Endometrium (tissue), 2 donors: ENCODE data around the gene KRT16.
"Not testable (repeated sequence)": the region's sequence is repeated elsewhere in the genome, so short reads cannot be mapped to it uniquely, and the experiment has no call there.

Experiments
- FAIRE-seq: peaks from 2 replicates; lab custom pipeline; 2012; peaks lifted over from hg19 to GRCh38; lab: Jason Lieb, UNC
- donor health status: control.
- donor health status: control.

Gene KRT16

DNA sequence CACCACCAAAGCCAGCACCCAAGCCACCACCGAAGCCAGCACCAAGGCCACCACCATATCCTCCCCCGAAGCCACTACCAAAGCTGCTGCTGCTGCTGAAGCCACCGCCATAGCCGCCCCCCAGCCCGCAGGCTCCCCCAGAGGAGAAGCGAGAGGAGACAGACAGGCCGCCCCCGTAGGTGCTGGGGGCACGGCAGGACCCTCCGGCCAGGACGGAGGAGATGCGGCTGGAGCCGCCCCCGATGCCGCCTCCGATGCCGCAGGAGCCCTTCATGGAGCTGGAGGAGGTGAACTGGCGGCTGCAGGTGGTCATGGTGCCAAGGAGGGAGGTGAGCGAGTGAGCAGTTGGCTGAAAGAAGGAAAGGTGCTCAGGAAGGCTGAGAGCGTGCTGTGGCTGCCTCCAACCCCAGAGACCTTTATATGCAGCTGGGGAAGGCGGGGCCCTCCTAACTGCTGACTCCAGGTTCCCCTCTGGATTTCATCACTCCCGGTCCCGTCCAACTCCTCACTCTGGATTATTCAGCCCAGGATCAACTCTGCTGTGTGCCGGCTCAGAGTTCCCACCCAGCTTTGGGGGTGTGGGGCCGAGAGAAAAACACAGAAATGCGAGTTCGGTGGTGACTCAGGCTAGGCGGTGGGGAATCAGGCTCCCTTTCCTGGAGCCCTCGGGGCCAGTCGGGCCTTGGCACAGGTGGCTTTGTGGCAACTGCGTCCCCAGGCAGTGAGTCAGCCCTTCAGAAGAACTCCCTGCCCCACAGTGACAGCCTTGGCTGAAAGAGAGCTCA lies at the start of gene KRT16:
Gene KRT16 (minus strand): TSS at position 392 of the 785 bp plus-strand sequence. CDS start 79 bp downstream, at position 313.
- not testable (repeated sequence) for FAIRE-seq

DNA sequence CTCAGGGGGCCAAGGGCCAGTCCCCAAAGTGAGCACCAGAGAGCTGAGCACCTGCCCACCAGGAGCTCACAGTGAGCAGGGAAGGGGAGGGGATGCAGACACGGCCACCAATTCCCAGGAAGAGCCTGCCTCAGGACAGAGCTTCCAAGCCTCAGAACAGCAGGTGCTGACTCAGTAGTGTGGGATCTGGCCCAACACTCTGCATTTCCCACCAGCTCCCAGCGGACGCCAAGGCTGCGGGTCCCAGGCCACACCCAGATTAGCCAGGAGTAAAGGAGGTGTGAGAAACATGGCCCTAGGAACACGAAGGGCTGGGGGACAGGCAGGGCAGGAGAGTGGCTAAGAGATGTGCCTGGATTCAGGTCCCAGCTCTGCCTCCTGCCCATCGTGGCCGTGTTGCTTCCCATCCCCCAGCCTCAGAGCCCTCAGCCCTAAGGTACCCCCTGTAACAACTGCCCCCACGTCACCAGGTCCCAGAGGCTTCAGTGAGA lies 47.7 kb upstream of the KRT16 start:
- FAIRE-seq, result no peak

DNA sequence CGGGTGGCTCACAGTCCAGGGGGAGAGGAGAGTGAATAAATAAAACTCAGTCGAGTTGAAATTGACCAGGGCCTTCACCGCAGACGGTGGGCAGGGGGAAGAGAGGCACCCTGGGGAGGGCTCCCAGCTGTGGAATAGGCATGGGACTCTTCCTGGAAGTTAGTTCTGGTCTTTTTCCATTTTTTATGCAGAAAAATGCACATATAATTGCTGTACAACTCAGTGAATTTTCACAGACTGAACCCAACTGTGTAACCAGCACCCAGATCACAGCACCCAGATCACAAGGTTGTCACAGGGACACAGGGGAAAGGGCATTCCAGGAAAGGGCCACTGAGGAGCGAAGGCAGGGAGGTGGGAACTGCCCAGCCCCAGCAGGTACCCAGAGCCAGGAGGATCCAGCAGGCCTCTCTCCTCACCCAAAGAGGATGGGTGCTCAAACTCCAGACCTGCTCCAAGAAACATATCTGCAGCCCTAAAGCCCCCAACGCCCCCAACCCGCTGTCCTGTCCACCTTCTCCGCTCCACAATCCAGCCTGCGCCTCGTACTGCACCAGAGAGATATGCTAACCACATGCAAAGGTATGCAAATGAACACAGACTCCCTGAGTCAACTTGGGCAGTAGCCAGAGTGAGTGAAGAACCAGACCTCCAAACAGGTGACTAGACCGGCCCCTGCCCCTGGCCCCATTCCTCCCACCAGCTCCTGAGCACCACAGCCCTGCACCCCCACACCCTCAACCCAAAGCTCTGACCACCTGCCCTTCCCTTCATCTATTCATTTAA lies 47.1 kb upstream of the KRT16 start:
- FAIRE-seq, result no peak

DNA sequence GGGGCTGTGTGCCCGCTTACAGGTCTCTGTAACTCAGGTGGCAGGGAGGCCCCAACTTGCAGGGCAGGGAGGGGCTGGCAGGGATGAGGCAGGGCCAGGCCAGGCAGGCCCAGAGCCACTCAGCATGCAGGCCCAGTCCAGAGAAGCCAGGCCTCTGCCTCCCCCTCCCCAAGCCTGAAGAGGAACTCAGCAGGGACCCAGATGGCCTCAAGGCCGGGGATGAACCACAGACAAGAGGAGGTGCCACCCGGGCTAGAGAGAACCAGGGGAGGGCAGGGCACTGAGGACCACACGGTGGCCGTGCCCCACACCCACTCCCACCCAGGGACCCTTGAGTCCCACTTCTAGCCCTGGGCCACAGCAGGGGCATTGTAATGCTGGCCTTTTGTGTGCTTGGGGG lies 46.3 kb upstream of the KRT16 start:
- no peak for FAIRE-seq

DNA sequence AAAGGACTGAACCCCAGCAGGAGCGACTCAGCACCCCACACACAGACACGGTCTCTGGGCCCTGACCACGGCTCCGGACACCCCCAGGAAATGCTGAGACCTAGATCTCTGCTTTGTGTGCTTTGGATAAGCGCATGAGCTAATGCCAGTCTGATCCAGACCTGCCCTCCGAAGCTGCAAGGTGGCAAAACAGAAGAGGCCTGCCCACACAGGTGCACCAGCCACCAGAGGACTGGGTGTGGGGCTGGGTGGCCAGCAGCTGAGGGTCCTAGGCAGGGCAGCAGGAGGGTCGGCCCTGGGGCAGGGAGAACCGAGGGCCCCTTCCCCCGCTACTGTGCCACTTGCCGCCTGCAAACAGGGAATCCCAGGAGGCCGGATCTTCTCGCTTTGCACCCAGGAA lies 45.4 kb upstream of the KRT16 start:
- no peak for FAIRE-seq

DNA sequence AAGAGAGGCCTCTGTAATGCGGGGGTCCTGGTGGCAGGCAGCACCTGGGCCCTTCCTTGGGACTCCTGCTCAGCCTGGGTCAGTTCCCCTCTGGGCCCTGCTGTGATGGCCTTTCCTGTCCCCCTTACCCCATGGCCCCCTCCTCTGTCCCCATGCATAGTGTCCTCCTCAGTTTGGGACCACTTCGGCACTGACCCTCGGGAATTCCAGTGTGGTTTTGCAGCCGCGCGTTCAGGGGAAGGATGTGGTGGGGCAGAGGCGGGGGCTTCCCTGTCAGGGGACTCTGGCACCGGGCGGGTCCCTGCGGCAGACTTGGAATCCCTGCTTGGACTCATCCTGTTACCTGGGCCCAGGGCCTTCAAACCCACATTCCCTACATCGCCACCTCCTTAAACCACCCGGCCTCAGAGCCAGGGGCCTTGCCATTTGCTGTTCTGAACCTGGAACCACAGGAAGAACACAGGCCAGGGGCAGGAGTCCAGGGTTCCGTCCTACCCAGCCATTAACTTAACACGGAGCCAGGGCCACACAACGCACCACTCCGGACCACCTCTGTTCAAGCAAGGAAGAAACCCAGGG lies 44.7 kb upstream of the KRT16 start:
- no peak for FAIRE-seq

DNA sequence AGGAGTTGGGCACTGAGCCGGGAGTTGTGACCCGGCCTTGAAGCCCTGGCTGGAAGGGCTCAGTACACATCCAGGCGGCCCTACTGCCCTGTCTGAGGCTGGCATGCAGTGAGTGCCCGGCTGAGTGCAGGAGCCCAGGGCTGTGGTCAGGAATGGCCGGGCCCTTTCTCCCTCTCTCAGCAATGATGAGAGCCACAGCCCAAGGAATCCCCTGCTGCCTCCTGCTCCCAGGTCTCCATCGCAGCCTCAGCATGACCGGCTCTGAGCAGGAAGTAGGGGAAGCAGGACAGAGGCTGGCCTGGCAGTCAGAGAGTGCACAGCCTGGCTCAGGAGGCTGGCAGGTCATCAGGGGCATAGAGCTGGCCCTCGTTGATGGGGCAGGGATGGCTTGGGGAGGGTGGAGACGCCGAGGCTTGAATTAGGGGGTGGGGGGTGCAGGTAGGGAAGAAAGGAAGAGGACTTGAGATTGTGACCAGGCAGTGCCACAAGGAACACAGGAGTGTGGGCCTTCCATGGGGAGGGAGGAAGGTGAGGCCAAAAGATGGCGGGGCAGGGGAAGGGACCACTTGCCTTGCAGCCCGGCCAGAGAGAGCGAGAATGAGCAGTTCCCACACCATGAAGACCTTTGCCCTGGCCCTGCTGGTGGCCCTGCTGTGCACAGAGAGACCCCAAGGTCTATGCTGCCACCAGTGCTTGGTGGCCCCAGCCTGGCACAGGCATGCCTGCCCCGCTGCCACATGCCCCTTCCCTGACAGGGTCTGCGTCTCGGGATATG lies 43.9 kb upstream of the KRT16 start:
- no peak for FAIRE-seq

DNA sequence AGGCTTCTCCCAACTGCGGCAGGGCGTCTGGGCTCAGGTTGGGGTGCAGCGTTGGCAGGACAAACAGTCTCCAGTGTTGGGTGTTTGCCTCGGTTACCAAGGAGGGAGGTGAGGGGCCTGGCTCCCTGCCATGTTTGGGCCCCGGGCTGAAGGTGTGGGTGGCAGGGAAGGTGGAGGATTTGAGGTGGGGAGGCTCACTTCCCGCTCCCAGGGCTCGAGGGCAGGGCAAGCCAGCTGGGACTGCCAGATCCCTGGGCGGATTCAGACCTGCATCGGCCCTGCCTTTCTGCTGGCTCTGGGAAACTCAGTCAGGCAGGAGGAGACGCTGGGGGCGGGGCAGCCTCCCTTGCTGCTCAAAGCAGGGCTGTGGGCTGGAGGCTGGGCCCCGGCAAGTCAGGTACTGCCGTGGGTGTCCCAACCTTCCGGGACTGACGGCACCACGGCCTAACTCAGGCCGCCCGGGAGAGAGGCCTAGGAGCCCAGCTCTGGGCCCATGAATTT lies 43.1 kb upstream of the KRT16 start:
- FAIRE-seq, result no peak

DNA sequence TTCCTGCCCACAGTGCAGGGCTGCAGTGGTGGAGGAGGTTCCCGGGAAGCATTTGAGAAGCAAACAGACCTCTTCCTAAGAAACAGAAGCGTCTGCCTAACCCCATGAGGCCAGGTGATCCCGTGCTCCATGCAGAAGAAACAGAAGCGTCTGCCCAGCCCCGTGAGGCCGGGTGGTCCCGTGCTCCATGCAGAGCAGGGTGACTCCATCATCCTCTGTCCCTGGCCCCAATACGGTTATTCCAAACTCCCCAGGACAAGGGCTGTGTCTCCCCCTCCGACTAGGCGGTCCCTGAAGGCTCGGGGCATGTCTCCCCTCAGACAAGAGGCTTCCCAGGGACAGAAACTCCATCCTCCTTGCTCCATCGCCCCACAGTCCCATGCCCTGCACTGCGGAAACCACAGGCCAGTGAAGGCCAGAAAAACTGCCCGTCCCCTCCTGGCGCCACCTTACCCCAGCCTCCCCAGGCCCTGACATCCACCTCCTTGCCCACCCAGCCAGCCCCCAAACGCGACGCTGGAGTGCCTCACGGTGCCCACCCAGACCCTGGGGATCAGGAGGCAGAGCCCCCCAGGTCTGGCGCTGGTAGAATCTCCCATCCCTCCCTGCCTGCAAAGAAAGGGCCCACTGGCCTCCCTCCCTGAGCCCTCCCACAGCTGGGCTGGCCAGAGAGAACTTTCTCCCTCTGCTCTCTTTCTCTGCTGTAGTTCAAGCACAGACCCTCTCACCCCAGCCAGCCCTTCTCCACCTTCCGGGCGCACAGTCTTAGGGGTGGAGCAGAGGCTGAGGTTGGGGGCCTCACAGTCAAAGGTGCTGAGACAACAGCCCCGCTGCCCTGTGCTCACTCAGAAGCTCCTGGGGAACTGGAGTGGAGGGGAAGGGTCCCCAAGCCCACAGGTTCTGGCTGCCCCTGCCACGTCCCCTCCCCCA lies 42.4 kb upstream of the KRT16 start:
- FAIRE-seq, result no peak

DNA sequence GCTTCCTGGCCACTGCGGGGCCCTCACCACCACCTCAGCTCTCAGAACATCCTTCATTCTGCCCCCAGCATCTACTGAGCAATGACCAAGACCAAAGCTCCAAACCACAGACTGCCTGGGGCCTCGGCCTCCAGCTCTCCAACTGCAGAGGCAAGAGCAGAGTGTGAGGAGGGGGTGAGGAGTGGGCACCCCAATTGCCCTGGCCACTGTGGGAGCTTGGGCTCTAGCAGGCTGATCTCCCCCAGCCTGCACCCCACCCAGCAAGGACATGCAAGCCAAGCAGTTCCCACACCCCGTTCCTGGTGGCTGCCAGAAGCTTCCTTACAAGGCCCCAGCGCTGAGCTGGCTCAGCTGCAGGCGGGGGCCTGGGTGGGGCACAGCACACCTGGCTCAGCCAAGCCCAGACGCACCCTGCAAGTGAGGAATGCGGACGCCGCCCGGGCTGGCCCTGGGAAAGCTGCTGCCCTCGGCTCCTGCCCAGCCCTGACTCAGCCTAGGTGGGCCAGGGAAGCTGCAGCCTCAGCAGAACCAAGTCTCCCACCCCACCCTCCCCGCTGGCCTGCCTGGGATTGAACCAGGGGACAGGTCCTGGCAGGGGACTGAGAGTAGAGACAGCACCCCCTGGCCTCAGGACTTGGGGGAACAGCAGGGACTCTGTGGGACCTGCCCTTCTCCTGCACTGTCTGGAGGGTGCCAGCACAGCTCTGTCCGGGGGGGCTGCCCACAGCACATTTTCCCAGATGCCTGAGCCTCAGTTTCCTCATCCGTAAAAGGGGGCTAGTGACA lies 41.5 kb upstream of the KRT16 start:
- FAIRE-seq, result no peak

DNA sequence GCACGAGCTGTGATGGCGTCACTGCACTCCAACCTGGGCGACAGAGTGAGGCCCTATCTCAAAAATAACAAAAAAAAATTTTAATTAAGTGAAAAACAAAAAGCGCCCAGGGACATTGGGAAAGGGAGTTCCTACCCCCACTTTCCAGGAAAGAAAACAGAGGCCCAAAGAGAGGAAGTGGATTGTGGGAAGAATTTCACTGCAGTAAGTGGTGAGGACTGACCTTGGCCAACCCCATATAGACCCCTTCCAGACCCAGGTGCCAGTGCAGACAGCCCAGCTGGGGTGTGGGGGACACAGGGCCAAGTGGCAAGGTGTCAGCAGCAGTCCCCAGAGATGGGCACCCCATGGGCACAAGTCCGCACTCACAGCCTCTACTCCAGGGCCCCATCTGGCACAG lies 40.9 kb upstream of the KRT16 start:
- no peak for FAIRE-seq

DNA sequence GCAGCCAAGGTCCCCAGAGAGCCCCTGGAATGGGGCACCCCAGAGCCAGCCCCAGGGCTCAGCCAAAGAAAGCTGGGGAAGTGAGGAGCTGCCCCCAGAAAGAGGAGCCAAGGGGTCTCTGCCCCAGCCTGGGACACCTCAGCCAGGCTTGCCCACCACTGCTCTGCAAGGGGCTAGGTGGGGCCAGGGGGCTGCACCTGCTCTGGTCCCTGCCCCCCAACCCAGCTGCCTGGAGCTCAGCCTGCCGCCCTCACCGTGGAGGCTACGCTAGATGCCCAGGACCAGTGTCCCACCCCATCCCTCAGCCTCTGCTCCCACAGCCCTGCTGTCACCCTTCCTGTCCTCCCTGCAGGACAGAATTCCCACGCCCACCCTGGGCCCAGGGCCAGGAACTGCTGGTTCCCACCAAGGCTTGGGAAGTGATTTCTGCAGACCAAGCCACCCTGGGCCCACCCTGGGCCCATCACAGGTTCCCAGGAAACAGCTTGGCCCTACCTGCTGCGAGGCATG lies 39.9 kb upstream of the KRT16 start:
- no peak for FAIRE-seq

DNA sequence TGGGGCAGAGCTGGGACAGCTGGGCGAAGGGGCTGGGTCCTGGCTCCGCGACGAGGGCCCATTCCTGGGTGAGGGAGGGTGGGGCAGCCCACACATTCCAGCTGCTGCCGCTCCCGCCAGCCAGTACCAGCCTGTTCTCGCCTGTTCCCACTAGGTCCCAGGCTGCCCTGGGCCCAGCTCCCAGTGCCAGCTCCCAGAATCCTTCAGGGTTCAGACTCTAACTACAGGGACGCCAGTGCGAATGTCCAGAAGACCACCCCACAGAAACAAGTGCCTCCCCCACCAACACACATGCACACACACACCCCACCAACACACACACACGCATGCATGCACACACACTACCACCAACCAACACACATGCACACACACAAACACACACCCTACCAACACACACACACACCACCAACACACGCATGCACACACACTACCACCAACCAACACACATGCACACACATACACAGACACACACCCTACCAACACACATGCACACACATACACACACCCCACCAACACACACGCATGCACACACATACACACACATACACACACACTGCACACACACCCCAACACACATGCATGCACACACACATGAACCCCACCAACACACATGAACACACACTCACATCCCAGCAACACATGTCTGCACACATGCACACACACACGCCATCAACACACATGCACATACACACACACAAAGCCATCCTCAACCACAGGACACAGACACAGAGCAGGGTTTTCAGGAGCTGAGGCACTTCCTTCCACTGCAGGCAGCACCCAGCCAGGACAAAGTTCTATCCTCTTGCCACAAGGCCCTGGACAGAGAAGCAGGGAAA lies 39.3 kb upstream of the KRT16 start:
- no peak for FAIRE-seq

DNA sequence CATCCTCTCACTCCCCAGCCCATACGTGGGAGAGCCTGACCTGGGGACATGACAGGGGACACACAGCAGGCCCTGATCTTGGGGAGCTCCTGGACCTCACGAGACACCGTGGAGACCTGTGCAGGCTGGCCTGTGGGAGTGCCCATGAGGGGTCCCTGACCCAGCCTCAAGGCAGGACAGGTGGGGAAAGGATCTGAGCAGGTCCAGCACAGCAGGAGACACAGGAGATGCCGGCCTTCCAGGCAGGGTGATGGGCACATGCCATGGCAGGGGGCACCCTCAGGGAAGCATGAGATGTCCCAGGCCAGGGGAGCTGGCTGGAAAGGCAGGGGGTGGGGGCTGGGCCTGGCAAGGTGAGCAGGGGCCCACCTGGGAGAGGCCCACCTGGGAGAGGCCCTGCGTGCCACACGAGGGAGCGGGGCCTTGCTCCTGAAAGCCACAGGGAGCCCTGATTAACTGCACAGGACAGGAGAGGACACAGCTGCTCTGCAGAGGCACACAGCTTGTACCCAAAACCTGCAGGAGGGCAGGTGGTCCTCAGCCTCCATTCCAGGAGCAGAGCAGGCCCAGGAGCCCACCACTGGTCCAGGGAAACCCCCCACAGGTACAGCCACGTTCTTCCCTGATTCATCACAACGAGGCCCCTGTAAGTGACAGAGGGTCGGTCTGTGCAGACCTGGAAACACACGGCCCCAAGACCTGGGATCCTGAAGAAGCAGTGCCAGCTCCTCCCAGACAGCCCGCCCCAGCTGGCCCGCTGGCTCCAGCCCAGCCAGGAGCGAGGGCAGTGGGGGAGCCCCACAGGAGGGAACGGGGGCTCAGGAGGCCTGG lies 38.4 kb upstream of the KRT16 start:
- FAIRE-seq, result no peak

DNA sequence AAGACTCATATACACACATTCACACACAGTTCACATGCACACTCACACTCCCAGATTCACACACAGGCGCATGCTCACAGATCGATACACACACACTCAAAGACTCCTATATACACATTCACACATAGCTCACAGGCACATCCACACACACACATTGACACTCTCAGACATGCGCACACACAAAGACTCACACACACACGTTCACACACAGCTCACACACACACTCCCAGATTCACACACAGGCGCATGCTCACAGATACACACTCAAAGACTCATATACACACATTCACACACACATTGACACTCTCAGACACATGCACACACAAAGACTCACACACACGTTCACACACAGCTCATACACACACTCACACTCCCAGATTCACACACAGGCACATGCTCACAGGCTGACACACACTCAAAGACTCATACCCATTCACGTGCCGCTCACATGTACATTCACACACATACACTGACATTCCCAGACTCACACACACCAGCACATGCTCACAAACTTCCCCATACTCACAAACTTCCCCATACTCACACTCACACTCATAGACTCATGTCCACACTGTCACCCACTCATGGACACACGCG lies 37.5 kb upstream of the KRT16 start:
- no peak for FAIRE-seq

DNA sequence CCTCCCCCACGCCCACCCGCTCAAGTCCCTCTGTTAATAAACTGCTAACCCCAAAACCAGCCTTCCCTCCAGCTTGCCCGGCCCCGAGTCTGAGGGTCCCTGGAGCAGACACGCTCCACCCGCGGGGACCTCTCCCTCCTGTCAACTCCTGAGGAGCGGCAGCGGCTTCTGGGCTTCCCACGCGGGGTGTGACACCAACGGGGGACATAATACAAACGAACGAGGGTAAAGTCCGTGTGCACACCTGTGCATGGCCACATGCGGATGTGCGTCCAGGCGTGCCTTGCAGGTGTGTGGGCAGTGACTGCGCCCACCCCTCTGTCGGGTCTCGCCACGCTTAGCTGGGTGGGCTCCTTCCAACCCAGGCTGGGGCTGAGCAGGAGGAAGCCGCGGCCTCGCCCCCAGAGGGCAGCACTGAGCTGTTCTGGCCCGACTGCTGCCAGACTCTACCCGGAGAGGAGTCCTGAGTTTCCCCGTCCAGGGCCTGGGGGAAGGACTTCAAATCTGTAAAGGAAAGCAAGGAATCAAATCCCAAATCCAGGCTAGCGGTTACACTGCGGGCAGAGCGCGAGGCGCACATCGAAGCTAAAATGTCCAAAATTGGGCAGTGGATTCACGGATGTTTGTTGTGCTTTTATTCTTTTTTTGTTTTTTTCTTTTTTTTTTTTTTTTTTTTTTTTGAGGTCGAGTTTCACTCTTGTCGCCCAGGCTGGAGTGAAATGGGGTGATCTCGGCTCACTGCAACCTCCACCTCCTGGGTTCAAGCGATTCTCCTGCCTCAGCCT lies 36.0 kb upstream of the KRT16 start:
- FAIRE-seq, result no peak

DNA sequence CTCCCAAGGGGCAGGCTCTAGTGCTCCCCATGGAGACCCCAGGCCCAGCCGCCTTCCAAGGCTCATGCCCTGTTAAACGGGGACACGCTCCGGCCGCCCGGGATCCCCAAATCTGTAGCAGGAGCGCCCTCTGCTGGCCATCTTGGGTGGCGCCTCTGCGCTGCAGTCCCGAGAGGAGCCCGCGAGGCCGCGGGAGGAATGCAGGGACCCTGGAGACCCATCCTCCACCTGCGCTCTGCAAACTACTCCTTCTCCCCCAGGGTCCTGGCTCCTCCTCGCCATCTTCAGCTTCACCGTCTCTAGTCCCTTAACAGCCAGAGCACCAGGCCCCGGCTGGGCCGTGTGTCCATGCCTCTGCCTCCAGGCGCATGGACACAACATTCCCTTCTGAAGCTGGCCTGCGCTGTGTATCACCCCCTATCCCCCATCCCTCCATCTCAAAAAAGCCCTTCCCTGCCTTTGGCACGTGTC lies 35.4 kb upstream of the KRT16 start:
- no peak for FAIRE-seq
